ENCODE results near the gene LRRC7.

DNA sequence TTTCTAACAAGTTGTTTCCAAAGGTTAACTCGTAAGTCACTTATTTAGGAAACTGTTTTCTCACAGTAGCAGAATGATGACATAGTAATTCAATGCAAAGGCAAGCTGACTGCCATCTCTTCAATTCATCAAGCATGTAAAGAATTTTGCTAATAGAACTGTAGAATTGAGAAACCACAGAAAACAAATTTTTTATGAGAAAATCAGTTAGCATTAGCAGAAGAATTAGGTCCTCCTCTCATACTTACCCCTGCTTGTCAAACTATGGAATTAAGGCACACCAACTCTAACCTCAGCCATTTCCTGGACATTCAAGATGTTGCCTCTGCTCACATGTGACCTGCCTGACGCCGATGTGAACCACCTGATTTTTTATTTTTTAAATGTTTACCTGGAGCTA is 522.4 kb downstream of the LRRC7 start:
- TF ChIP-seq CTCF (IDR thresholded peaks at IDR 0.05) (no peak), POLR2A (IDR thresholded peaks at IDR 0.05) (no peak)

All from esophagus squamous epithelium (tissue), 4 donors.